Left lung (tissue), 10 donors: Measurements from ENCODE around the gene TOX2. TPM values are rescaled to one million over a fixed set of nuclear protein-coding genes. Genes with fewer than 3 reads are reported as not detected.
A peak's percentile ranks its signal among the peaks of the same experiment; 100 is the strongest.

Source experiments
- ATAC-seq: fragments of 200-7000 bp; cut with Tn5 transposase; one replicate; pipeline ENCODE4 v1.9.1; 2020; ENCODE audit warnings: moderate library complexity
- DNase-seq, 4 donors: peaks; one replicate each; pipeline ENCODE4 v3.0.0-alpha.2; 2013 to 2020
- H3K27ac ChIP-seq, 2 donors: fragments of 200-600 bp; sonication (generic) in 1 of 2; one replicate each; pipeline versions ENCODE4 v1.5.0 to v1.8.0; 2020 to 2021
- H3K27me3 ChIP-seq, 2 donors: fragments of 200-600 bp; sonication (generic) in 1 of 2; one replicate each; pipeline versions ENCODE4 v1.5.0 to v1.8.0; 2020 to 2021
- H3K36me3 ChIP-seq, 2 donors: fragments of 200-600 bp; sonication (generic) in 1 of 2; one replicate each; pipeline versions ENCODE4 v1.5.0 to v1.8.0; 2020 to 2021
- H3K4me1 ChIP-seq, 2 donors: fragments of 200-600 bp; one replicate each; pipeline ENCODE4 v1.8.0; 2021
- H3K4me3 ChIP-seq, 2 donors: fragments of 200-600 bp; sonication (generic) in 1 of 2; one replicate each; pipeline versions ENCODE4 v1.5.0 to v1.8.0; 2020 to 2021; ENCODE audit warnings: mild to moderate bottlenecking in 1 of 2
- H3K9me3 ChIP-seq, 2 donors: fragments of 200-600 bp; sonication (generic) in 1 of 2; one replicate each; pipeline versions ENCODE4 v1.5.0 to v1.8.0; 2020 to 2021
- intact Hi-C, 2 donors: fragments of 100-400 bp; cut with DNase I; formaldehyde crosslinking; loops; one replicate each; pipeline versions ENCODE4 v1.11.2 to v1.14.2; 2022
- polyA plus RNA-seq, 6 donors: library from polyadenylated mRNA; unstranded; fragments of 120-200 nt; gene quantifications; one replicate each; pipeline ENCODE4 v1.2.1, GENCODE V29; 2013; ENCODE audit not compliant: insufficient read length in 6 of 6
- total RNA-seq, 2 donors: library from RNA; stranded (reverse); fragmentation: NEBNext Ultra II Directional; extraction: Animal tissue kit (Norgen Biotek cat#: 25700); gene quantifications; one replicate each; pipeline ENCODE4 v1.2.1, GENCODE V29; 2021
- TF ChIP-seq, protein P1 (sequence below), 2 donors: fragments of 200-600 bp; sonication (generic) in 1 of 2; IDR thresholded peaks; one replicate each; pipeline versions ENCODE4 v1.5.0 to v1.8.0; 2021; ENCODE audit warnings: antibody characterized with exemption in 2 of 2
- donor health status: DM: no; HTN: yes; CAD: no.
- donor health status: DM: no; HTN: no; CAD: no.

Gene TOX2
- total and polyA plus RNA-seq, 8 donors: 14.5 to 61.1 (median 41.3) TPM

GRCh38 chr20:43923917-43924316 is 9.3 kb downstream of the TOX2 start:
- no peaks in the 10 kb centered on the region for H3K9me3 ChIP-seq
- peaks cover 8 to 20% of the 10 kb centered on the region in 2 donors for H3K4me1 ChIP-seq
- H3K36me3 ChIP-seq: no peaks in the 10 kb centered on the region
- DNase-seq (no peak), ATAC-seq (no peak)
- no peak overlapping the region for H3K4me3 ChIP-seq
- intact Hi-C loops: no loop called here
- H3K27me3 ChIP-seq: peaks cover 0 to 21% of the 10 kb centered on the region in 2 donors
- TF ChIP-seq, protein P1, sequence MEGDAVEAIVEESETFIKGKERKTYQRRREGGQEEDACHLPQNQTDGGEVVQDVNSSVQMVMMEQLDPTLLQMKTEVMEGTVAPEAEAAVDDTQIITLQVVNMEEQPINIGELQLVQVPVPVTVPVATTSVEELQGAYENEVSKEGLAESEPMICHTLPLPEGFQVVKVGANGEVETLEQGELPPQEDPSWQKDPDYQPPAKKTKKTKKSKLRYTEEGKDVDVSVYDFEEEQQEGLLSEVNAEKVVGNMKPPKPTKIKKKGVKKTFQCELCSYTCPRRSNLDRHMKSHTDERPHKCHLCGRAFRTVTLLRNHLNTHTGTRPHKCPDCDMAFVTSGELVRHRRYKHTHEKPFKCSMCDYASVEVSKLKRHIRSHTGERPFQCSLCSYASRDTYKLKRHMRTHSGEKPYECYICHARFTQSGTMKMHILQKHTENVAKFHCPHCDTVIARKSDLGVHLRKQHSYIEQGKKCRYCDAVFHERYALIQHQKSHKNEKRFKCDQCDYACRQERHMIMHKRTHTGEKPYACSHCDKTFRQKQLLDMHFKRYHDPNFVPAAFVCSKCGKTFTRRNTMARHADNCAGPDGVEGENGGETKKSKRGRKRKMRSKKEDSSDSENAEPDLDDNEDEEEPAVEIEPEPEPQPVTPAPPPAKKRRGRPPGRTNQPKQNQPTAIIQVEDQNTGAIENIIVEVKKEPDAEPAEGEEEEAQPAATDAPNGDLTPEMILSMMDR (IDR thresholded peaks at IDR 0.05): no peak
- H3K27ac ChIP-seq: no peak overlapping the region

DNA sequence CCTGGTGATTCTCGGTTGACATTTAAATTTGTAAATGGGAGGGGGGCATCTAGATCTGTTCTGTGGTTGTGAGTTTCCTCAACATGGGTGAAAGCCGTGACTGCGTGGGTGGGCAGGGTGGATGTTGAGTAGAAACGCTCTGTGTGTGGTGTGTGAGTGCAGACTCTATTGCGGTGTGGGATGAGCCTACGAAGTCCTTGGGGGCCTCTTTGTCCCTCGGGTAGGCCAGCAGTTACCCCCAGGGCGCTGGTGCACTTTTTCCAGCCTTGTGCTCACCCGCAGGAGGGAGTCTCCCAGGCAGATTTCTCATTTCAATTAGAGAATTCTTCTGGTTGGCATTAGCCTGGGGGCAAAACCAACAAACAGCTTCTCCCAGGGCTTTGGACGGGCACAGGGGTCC is 10.6 kb downstream of the TOX2 start:
- TF ChIP-seq, protein P1 (IDR thresholded peaks at IDR 0.05): no peak
- ATAC-seq (no peak), DNase-seq (no peak)
- peaks cover 8 to 20% of the 10 kb centered on the region in 2 donors for H3K4me1 ChIP-seq
- H3K27ac ChIP-seq: peak overlapping the region in 1 of 2 donors; percentile 34
- no peak overlapping the region for H3K4me3 ChIP-seq
- no peaks in the 10 kb centered on the region for H3K9me3 ChIP-seq
- intact Hi-C loops: no loop called here
- peaks cover 0 to 17% of the 10 kb centered on the region in 2 donors for H3K27me3 ChIP-seq
- H3K36me3 ChIP-seq: no peaks in the 10 kb centered on the region

- ATAC-seq: peak; percentile 44
These were observed 11.1 kb downstream of the TOX2 start for GRCh38 chr20:43925801-43926200.

GRCh38 chr20:43926287-43927050 is 11.8 kb downstream of the TOX2 start:
- DNase-seq (peak in 1 of 4 donors; percentile 56), ATAC-seq (no peak)
- H3K27me3 ChIP-seq: peaks cover 0 to 12% of the 10 kb centered on the region in 2 donors
- TF ChIP-seq, protein P1 (IDR thresholded peaks at IDR 0.05): no peak
- intact Hi-C loops: no loop called here
- no peak overlapping the region for H3K4me3 ChIP-seq
- no peaks in the 10 kb centered on the region for H3K36me3 ChIP-seq
- H3K9me3 ChIP-seq: no peaks in the 10 kb centered on the region
- H3K4me1 ChIP-seq: peaks cover 8 to 20% of the 10 kb centered on the region in 2 donors
- H3K27ac ChIP-seq: no peak overlapping the region

More at GRCh38 chr20:43925801-43926200, 11.1 kb downstream of the TOX2 start:
- peaks cover 8 to 20% of the 10 kb centered on the region in 2 donors for H3K4me1 ChIP-seq
- TF ChIP-seq, protein P1 (IDR thresholded peaks at IDR 0.05): no peak
- no peak overlapping the region for H3K4me3 ChIP-seq
- no peaks in the 10 kb centered on the region for H3K36me3 ChIP-seq
- DNase-seq: peak in 2 of 4 donors; percentile 68 to 70
- H3K27me3 ChIP-seq: peaks cover 0 to 12% of the 10 kb centered on the region in 2 donors
- no peaks in the 10 kb centered on the region for H3K9me3 ChIP-seq
- H3K27ac ChIP-seq: peak overlapping the region in 1 of 2 donors; percentile 34
- intact Hi-C loops: no loop called here

- H3K27ac ChIP-seq: no peak overlapping the region
- H3K27me3 ChIP-seq: no peaks in the 10 kb centered on the region
- intact Hi-C loops: no loop called here
- TF ChIP-seq, protein P1 (IDR thresholded peaks at IDR 0.05): no peak
- H3K4me1 ChIP-seq: peaks cover 3 to 9% of the 10 kb centered on the region in 2 donors
- no peaks in the 10 kb centered on the region for H3K9me3 ChIP-seq
- no peak overlapping the region for H3K4me3 ChIP-seq
- no peak for DNase-seq
- no peaks in the 10 kb centered on the region for H3K36me3 ChIP-seq
- ATAC-seq: no peak
These were observed 17.3 kb downstream of the TOX2 start for GRCh38 chr20:43931976-43932375.
